NCI-H1048 (cell line): Measurements from ENCODE around the gene CRYBG2.
"Not testable (repeated sequence)": the region's sequence is repeated elsewhere in the genome, so short reads cannot be mapped to it uniquely, and the experiment has no call there.

Experiments
- DNase-seq: peaks from one replicate; lab custom pipeline; 2025; lab: John Stamatoyannopoulos, UW

The CRYBG2 gene

DNA sequence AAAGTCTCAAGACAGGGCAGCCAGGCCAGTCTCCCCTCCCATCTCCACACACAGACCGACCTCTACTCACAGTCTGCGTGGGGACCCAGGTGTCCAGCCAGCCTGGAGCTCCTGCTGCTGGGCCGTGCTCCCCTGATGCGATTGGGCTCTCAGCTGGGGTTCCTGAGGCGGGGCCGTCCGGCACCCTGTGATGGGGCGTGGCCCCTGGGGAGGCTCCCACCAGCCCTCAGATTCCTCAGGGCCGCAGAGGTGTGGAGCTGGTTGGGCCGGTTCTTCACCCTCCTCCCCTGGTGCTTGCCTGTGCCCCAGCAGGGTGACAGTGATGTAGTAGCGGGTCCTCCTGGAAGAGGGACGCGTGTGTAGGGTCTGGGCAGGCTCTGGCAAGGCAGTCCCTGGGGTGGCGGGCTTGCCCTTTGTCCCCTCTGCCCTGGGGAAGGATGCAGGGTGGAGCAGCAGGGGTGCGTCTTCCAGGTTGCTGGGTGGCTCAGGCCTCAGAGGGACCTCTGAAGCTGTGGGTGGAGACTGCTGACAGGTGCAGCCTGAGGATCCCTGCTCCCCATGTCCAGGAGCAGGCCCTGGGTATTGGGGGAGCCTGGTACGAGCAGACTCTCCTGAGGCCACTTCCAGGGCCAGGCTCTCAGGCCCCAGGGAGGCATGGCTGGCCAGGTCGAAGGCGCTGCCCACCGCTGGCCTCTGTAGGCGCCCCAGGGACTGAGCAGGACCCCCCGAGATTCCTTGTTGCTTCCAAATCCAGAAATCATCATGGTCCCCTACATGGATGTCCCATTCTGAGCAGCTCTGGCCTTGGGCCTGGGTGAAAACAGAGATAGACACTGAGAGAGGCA, at the start of gene CRYBG2:
Gene CRYBG2, minus strand, starts transcription at position 155 of the 845 bp plus-strand sequence. CDS start 7,473 bp downstream, outside the sequence.
- no peak for DNase-seq

GRCh38 chr1:26403656-26404055, 49.7 kb upstream of the CRYBG2 start:
- DNase-seq, result no peak

DNA sequence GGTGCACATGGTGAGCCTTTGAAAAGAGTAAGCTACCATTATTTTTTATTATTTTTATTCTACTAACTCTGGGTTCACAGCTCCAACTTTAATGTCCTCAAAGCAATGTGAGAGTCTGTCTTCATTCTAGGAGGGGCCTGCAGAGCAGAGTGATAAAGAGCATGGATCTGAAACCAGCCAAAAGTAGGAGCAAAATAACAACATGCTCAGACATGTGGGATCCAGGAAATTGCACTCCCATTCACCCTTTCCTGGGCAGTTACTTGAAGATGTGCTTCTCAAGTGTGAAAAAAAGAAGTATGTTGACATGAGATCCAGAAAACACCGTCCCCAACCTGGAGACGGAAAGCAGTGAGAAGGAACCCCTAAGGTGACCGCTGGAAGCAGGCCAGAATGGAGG, 48.0 kb upstream of the CRYBG2 start:
- no peak for DNase-seq

- no peak for DNase-seq
Measured at GRCh38 chr1:26399034-26399433, 45.1 kb upstream of the CRYBG2 start.

GRCh38 chr1:26395754-26396153, 41.8 kb upstream of the CRYBG2 start:
- DNase-seq, result no peak

DNA sequence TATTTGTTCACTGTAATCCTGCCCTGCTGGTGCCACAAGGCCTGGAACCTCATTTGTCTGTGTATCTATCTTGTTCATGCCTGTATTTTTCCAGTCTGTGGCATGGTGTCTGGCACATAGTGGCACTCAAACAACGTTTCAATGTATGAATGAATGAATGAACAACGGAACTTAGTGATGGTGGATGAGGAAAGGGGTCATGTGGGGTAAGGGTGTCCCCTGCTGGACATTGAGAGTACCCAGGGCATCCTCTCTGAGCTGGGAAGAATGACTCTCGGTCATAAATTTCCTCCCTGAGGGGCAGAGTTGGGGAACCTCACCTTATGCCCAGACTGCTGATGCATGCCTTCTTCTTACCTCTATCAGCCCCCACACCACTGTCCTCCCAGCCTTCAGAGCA, 37.5 kb upstream of the CRYBG2 start:
- no peak for DNase-seq

DNA sequence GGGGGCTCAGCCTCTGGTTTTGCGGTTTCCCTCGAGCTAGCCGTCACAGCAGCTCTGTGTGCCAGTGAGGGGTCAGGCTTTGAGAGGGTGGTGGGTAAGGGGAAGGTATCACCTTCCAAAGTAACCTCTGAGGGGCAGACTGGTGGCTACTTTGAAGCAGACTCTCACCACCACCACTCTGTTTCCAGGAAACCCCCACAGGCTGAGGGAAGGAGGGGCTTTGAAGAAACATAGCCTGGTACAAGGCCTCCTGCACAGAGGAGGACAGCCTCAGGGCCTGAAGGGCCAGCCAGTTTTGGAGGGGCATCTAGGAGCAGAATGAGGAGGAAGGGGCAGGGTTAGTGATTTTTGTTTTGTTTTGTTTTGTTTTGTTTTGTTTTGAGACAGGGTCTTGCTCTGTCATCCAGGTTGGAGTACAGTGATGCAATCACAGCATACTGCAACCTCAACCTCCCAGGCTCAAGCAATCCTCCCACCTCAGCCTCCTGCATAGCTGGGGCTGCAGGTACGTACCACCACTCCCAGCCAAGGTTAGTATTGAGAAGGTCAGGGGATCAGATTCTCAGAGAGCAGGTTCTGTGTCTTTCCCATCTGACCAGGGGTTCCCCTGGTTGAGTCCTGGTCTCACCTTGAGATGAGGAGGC, 35.8 kb upstream of the CRYBG2 start:
- DNase-seq, result no peak

- DNase-seq, result no peak
Measured at GRCh38 chr1:26388791-26389445, 35.0 kb upstream of the CRYBG2 start.

GRCh38 chr1:26387447-26387846, 33.5 kb upstream of the CRYBG2 start:
- DNase-seq, result no peak

DNA sequence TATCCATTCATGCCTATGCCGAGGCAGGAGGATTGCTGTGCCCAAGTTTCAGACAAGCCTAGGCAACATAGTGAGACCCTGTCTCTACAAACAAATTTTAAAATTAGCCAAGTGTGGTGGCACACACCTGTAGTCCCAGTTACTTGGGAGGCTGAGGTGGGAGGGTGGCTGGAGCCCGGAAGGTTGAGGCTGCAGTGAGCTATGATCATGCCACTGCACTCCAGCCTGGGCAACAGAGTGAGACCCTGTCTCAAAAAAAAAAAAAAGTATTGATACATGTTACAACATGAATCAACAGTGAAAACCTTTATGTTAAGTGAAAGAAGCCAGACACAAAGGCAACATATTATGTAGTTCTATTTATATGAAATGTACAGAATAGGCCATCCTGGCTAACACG, 31.1 kb upstream of the CRYBG2 start:
- not testable (repeated sequence) for DNase-seq

DNA sequence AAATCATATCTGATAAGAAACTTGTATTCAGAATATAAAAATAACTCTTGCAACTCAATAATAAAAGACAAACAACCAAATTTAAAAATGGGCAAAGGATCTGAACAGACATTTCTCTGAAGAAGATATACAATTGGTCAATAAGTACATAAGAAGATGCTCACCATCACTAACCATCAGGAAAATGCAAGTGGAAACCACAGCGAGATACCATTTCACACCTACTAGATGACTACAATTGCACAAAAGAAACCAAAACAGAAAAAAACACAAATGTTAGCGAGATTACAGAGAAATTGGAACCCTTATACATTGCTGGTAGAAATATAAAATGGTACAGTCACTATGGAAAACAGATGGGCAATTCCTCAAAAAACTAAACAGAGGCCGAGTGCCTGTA, 30.1 kb upstream of the CRYBG2 start:
- DNase-seq, result no peak

DNA sequence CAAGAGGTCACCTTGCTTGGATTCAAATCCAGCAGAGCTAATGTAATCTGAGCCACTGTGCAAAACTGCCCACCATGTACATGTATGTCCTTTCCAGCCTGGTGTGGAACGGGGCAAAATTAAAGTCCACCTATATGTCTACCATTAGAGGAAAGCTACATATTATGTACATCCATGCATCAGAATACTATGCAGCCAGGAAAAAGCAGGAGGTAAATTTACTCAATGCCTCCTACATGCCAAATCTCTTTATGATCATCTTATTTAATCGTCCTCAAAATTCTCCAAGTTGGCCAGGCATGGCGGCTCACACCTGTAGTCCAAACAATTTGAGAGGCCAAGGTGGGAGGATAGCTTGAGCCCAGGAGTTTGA, 24.9 kb upstream of the CRYBG2 start:
- no peak for DNase-seq

GRCh38 chr1:26378088-26378878, 24.4 kb upstream of the CRYBG2 start:
- DNase-seq, result no peak

DNA sequence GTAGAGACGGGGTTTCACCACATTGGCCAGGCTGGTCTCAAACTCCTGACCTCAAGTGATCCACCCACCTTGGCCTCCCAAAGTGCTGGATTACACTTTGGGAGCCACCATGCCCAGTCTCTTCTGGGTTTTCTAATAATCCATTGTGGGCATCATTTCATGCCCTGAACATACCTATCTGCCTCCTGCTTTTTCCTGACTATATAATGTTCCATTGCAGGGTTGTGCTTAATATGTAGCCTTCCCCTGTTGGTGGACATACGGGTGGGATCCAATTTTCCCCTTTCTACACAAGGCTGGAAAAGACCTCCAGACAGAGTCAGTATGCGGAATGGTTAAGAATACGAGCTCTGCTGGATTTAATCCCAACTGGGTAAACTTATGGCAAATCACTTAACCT, 22.1 kb upstream of the CRYBG2 start:
- DNase-seq, result no peak

DNA sequence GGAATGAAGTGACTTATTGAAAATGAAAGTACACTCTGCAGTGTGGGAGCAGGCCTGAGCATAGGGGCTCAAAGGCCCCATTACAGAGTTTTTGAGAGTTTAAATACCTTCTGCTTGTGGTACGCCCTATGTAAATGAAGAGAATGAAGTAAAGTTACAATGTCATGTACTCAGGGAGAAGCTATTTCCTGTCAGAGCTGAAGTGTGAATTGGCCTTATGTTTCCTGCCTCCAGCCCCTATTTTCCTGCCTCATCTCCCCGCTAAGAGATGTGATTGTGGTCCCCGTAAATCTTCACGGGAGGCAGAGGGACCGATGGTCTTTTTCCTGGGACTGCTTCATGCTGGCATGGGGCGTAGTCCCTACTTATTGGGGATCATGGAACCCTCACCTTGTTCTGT, 21.2 kb upstream of the CRYBG2 start:
- no peak for DNase-seq

GRCh38 chr1:26374361-26374760, 20.4 kb upstream of the CRYBG2 start:
- DNase-seq, result not testable (repeated sequence)

GRCh38 chr1:26373789-26374188, 19.9 kb upstream of the CRYBG2 start:
- DNase-seq, result no peak

- DNase-seq, result no peak
Measured at GRCh38 chr1:26373281-26373680, 19.4 kb upstream of the CRYBG2 start.

DNA sequence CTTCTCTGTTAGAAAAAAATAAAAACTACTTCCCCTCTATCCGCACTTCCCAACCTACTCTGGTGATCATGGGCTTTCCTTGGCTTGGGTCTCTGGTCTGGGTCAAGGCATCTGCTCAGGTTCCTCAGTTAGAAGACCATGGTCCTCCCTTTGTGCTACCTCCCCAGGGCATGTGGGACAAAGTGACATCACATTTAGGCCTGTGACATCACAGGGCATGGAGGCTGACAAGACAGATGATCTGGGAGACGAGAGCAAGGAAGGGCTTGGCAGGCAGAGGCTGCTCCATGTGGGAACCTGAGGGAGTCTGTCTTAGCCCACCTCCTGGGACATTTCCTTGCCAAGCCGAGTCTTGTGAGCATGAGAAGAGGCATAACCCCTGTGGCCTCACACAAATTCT, 18.7 kb upstream of the CRYBG2 start, which contains the start of gene ZNF683:
Gene ZNF683, minus strand, starts transcription at position 140 of the 400 bp plus-strand sequence. CDS start 4,179 bp downstream, outside the sequence.
- DNase-seq, result not testable (repeated sequence)

GRCh38 chr1:26372039-26372438, 18.1 kb upstream of the CRYBG2 start:
- no peak for DNase-seq

- no peak for DNase-seq
Measured at GRCh38 chr1:26370591-26371382, 16.9 kb upstream of the CRYBG2 start.
